HEK293 (cell line): ENCODE data around the gene GALNT2.

Source experiments
- CTCF ChIA-PET: fragments of 350-600 bp; formaldehyde crosslinking; extraction: SDS; loops from one replicate; lab custom pipeline; 2021; ENCODE audit warnings: antibody characterized with exemption; lab: Yijun Ruan, JAX
- POLR2A ChIA-PET: fragments of 300-600 bp; formaldehyde crosslinking; extraction: SDS; loops from one replicate; lab custom pipeline; 2020; ENCODE audit warnings: antibody characterized with exemption, inconsistent platforms; lab: Yijun Ruan, JAX
- H3K27ac ChIP-seq: fragments of 200-500 bp; sonication (Bioruptor generic); 2 replicates; pipeline ENCODE4 v1.5.1; 2014; ENCODE audit warnings: low read depth, low read length, control low read depth, inconsistent platforms; ENCODE audit errors: extremely low read depth
- H3K36me3 ChIP-seq, 2 experiments: fragments of 200-500 bp in 1 of 2; sonication (Bioruptor generic) in 1 of 2; 1 replicate in 1 of 2; 2 replicates in 1 of 2; pipeline ENCODE4 v1.5.1; 2014 to 2017; ENCODE audit warnings: inconsistent platforms in 2 of 2, low read length in 2 of 2; ENCODE audit not compliant: control insufficient read depth in 2 of 2, insufficient read depth in 1 of 2
- H3K4me1 ChIP-seq: fragments of 200-500 bp; sonication (Bioruptor generic); 2 replicates; pipeline ENCODE4 v1.5.1; 2014; ENCODE audit warnings: mild to moderate bottlenecking, low read length, inconsistent platforms; ENCODE audit not compliant: control insufficient read depth, insufficient read depth
- H3K4me3 ChIP-seq: 2 replicates; pipeline ENCODE4 v1.5.1; 2011; ENCODE audit warnings: low read depth, mild to moderate bottlenecking, control low read depth, low read length, moderate library complexity
- H3K9me3 ChIP-seq: fragments of 200-500 bp; sonication (Bioruptor generic); 2 replicates; pipeline ENCODE4 v1.5.1; 2014; ENCODE audit warnings: low read depth, low read length, inconsistent platforms; ENCODE audit not compliant: control insufficient read depth, insufficient read depth
- EGR2 ChIP-seq: fragments of 450-650 bp; formaldehyde crosslinking; IDR thresholded peaks from 2 replicates; pipeline ENCODE4 v1.5.1; 2016; ENCODE audit warnings: low read depth, missing biosample characterization, missing genetic modification characterization
- KLF16 ChIP-seq: fragments of 450-650 bp; formaldehyde crosslinking; IDR thresholded peaks from 2 replicates; pipeline ENCODE4 v1.5.1; 2017; ENCODE audit warnings: missing biosample characterization, missing genetic modification characterization
- MEIS1 ChIP-seq: sonication (generic); formaldehyde crosslinking; IDR thresholded peaks from 2 replicates; pipeline ENCODE4 v1.8.1; 2022; ENCODE audit warnings: missing genetic modification reagents, mild to moderate bottlenecking, borderline replicate concordance
- SCRT1 ChIP-seq: fragments of 450-650 bp; formaldehyde crosslinking; IDR thresholded peaks from 2 replicates; pipeline ENCODE4 v1.5.1; 2016; ENCODE audit warnings: missing biosample characterization, missing genetic modification characterization, borderline replicate concordance
- SCRT2 ChIP-seq: fragments of 450-650 bp; formaldehyde crosslinking; IDR thresholded peaks from 2 replicates; pipeline ENCODE4 v1.5.1; 2016; ENCODE audit warnings: missing biosample characterization, missing genetic modification characterization
- SP2 ChIP-seq: fragments of 450-650 bp; formaldehyde crosslinking; IDR thresholded peaks from 2 replicates; pipeline ENCODE4 v1.5.1; 2016; ENCODE audit warnings: missing biosample characterization, missing genetic modification characterization
- YY1 ChIP-seq: fragments of 450-650 bp; formaldehyde crosslinking; IDR thresholded peaks from 2 replicates; pipeline ENCODE4 v1.5.1; 2018; ENCODE audit warnings: missing biosample characterization, missing genetic modification characterization
- ZBTB17 ChIP-seq: fragments of 450-650 bp; formaldehyde crosslinking; IDR thresholded peaks from 2 replicates; pipeline ENCODE4 v1.5.1; 2016; ENCODE audit warnings: missing biosample characterization, missing genetic modification characterization
- ZFP3 ChIP-seq: fragments of 450-650 bp; formaldehyde crosslinking; IDR thresholded peaks from 2 replicates; pipeline ENCODE4 v1.5.1; 2016; ENCODE audit warnings: low read depth, missing biosample characterization, missing genetic modification characterization
- ZNF121 ChIP-seq: fragments of 450-650 bp; formaldehyde crosslinking; IDR thresholded peaks from 2 replicates; pipeline ENCODE4 v1.5.1; 2016; ENCODE audit warnings: missing biosample characterization, missing genetic modification characterization
- ZNF155 ChIP-seq: fragments of 450-650 bp; formaldehyde crosslinking; IDR thresholded peaks from 2 replicates; pipeline ENCODE4 v1.5.1; 2016; ENCODE audit warnings: missing biosample characterization, missing genetic modification characterization
- ZNF175 ChIP-seq: fragments of 450-650 bp; formaldehyde crosslinking; IDR thresholded peaks from 2 replicates; pipeline ENCODE4 v1.5.1; 2016; ENCODE audit warnings: missing biosample characterization, missing genetic modification characterization
- ZNF184 ChIP-seq: fragments of 450-650 bp; IDR thresholded peaks from 2 replicates; pipeline ENCODE4 v1.5.1; 2018; ENCODE audit warnings: missing biosample characterization, mild to moderate bottlenecking, missing genetic modification characterization
- ZNF280D ChIP-seq: fragments of 450-650 bp; formaldehyde crosslinking; IDR thresholded peaks from 2 replicates; pipeline ENCODE4 v1.5.1; 2016; ENCODE audit warnings: missing biosample characterization, missing genetic modification characterization
- ZNF354C ChIP-seq: fragments of 450-650 bp; formaldehyde crosslinking; IDR thresholded peaks from 2 replicates; pipeline ENCODE4 v1.5.1; 2016; ENCODE audit warnings: missing biosample characterization, missing genetic modification characterization, low read depth, borderline replicate concordance
- ZNF404 ChIP-seq: fragments of 450-650 bp; formaldehyde crosslinking; IDR thresholded peaks from 2 replicates; pipeline ENCODE4 v1.5.1; 2017; ENCODE audit warnings: missing biosample characterization, missing genetic modification characterization
- ZNF623 ChIP-seq: fragments of 450-650 bp; formaldehyde crosslinking; IDR thresholded peaks from 2 replicates; pipeline ENCODE4 v1.5.1; 2016; ENCODE audit warnings: missing biosample characterization, missing genetic modification characterization
- ZNF658 ChIP-seq: fragments of 450-650 bp; formaldehyde crosslinking; IDR thresholded peaks from 2 replicates; pipeline ENCODE4; 2016; ENCODE audit warnings: missing biosample characterization, missing genetic modification characterization
- ZNF660 ChIP-seq: fragments of 450-650 bp; IDR thresholded peaks from 2 replicates; pipeline ENCODE4 v1.5.1; 2018; ENCODE audit warnings: missing biosample characterization, mild to moderate bottlenecking, missing genetic modification characterization
- TF ChIP-seq, protein P1 (sequence below): sonication (generic); formaldehyde crosslinking; IDR thresholded peaks from 2 replicates; pipeline ENCODE4 v1.8.1; 2022; ENCODE audit warnings: mild to moderate bottlenecking, moderate library complexity, missing genetic modification reagents
- TF ChIP-seq, protein P2 (sequence below): IDR thresholded peaks from 2 replicates; pipeline ENCODE4 v1.6.1; 2011; ENCODE audit warnings: mild to moderate bottlenecking, low read depth, low read length, borderline replicate concordance
- TF ChIP-seq, protein P3 (sequence below): fragments of 450-650 bp; formaldehyde crosslinking; IDR thresholded peaks from 2 replicates; pipeline ENCODE4 v1.5.1; 2017; ENCODE audit warnings: missing biosample characterization, mild to moderate bottlenecking, missing genetic modification characterization, moderate library complexity

The GALNT2 gene

DNA sequence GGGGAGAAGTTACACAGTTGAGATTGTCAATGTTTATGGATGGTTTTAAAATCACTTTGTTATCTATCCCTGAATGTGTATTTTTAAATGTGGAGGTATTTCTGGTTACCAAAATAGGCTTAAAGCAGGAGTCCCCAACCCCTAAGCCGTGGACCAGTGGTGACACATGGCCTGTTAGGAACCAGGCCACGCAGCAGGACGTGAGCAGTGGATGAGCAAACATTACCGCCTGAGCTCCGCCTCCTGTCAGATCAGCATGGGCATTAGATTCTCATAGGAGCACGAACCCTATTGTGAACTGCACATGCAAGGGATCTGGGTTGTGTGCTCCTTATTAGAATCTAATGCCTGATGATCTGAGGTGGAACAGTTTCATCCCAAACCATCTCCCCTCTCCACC is 151.6 kb downstream of the GALNT2 start:
- no peaks in the 10 kb centered on the region for H3K36me3 ChIP-seq
- no peaks in the 10 kb centered on the region for H3K9me3 ChIP-seq
- H3K4me1 ChIP-seq: peaks cover 8% of the 10 kb centered on the region; the same call in 1 of the 2 replicates
- no peak overlapping the region for H3K4me3 ChIP-seq
- H3K27ac ChIP-seq: no peak overlapping the region
- ChIA-PET POLR2A (no interaction called here), CTCF (no interaction called here)
- TF ChIP-seq ZNF121 (tag by site-specific recombination) (no peak), YY1 (tag by site-specific recombination) (no peak), ZNF404 (tag by site-specific recombination) (no peak), ZNF155 (tag by site-specific recombination) (no peak), ZNF660 (tag by site-specific recombination) (no peak), MEIS1 (CRISPR knock-in tag) (no peak), ZFP3 (tag by site-specific recombination) (no peak), ZNF623 (tag by site-specific recombination) (no peak), ZNF175 (no peak), SP2 (tag by site-specific recombination) (no peak), ZNF280D (no peak), ZNF658 (no peak), ZNF184 (tag by site-specific recombination) (no peak)
- TF ChIP-seq, protein P1, sequence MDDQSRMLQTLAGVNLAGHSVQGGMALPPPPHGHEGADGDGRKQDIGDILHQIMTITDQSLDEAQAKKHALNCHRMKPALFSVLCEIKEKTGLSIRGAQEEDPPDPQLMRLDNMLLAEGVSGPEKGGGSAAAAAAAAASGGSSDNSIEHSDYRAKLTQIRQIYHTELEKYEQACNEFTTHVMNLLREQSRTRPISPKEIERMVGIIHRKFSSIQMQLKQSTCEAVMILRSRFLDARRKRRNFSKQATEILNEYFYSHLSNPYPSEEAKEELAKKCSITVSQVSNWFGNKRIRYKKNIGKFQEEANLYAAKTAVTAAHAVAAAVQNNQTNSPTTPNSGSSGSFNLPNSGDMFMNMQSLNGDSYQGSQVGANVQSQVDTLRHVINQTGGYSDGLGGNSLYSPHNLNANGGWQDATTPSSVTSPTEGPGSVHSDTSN (CRISPR knock-in tag): no peak
- TF ChIP-seq, protein P2, sequence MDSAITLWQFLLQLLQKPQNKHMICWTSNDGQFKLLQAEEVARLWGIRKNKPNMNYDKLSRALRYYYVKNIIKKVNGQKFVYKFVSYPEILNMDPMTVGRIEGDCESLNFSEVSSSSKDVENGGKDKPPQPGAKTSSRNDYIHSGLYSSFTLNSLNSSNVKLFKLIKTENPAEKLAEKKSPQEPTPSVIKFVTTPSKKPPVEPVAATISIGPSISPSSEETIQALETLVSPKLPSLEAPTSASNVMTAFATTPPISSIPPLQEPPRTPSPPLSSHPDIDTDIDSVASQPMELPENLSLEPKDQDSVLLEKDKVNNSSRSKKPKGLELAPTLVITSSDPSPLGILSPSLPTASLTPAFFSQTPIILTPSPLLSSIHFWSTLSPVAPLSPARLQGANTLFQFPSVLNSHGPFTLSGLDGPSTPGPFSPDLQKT: no peak
- TF ChIP-seq, protein P3, sequence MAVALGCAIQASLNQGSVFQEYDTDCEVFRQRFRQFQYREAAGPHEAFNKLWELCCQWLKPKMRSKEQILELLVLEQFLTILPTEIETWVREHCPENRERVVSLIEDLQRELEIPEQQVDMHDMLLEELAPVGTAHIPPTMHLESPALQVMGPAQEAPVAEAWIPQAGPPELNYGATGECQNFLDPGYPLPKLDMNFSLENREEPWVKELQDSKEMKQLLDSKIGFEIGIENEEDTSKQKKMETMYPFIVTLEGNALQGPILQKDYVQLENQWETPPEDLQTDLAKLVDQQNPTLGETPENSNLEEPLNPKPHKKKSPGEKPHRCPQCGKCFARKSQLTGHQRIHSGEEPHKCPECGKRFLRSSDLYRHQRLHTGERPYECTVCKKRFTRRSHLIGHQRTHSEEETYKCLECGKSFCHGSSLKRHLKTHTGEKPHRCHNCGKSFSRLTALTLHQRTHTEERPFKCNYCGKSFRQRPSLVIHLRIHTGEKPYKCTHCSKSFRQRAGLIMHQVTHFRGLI (tag by site-specific recombination): no peak

- CTCF ChIA-PET: interaction anchor here (1.0 kb wide), 1 partner anchor 28 kb away, joined by 3 read pairs; no protein-coding TSS in a partner anchor
- POLR2A ChIA-PET: interaction anchor here (0.8 kb wide), 1 partner anchor 548 kb away, joined by 3 read pairs; no protein-coding TSS in a partner anchor
- H3K27ac ChIP-seq: no peak overlapping the region
- no peaks in the 10 kb centered on the region for H3K36me3 ChIP-seq
- peaks cover 8% of the 10 kb centered on the region; the same call in 1 of the 2 replicates for H3K4me1 ChIP-seq
- H3K9me3 ChIP-seq: no peaks in the 10 kb centered on the region
- TF ChIP-seq EGR2 (tag by site-specific recombination) (peak; percentile 64), KLF16 (tag by site-specific recombination) (no peak), ZBTB17 (tag by site-specific recombination) (no peak), SCRT1 (tag by site-specific recombination) (peak; percentile 78; the same call in 1 of the 2 replicates), ZNF354C (tag by site-specific recombination) (no peak), SCRT2 (tag by site-specific recombination) (peak; percentile 71)
- H3K4me3 ChIP-seq: no peak overlapping the region
Observed at GRCh38 chr1:230219174-230220067, 152.4 kb downstream of the GALNT2 start.
